Right ventricle myocardium superior (tissue), 1 donor: ENCODE results near the gene DDIT4. TPM values are rescaled to one million over a fixed set of nuclear protein-coding genes. Genes with fewer than 3 reads are reported as not detected.
"Not testable (repeated sequence)": the region's sequence is repeated elsewhere in the genome, so short reads cannot be mapped to it uniquely, and the experiment has no call there.

ENCODE experiments used
- ATAC-seq: fragments of 200-7000 bp; cut with Tn5 transposase; one replicate; pipeline ENCODE4 v1.9.1; 2020; ENCODE audit warnings: mild to moderate bottlenecking; ENCODE audit not compliant: poor library complexity
- DNase-seq: peaks from one replicate; pipeline ENCODE4 v3.0.0-alpha.2; 2020
- intact Hi-C: fragments of 100-400 bp; cut with DNase I; formaldehyde crosslinking; loops from one replicate; pipeline ENCODE4 v1.11.2; 2022
- long read RNA-seq: library from polyadenylated mRNA; unstranded; transcript quantifications from one replicate; pipeline ENCODE4 v2.0.0, GENCODE V29; 2021
- total RNA-seq: library from RNA; stranded (reverse); fragmentation: NEBNext Ultra II Directional; extraction: Animal tissue kit (Norgen Biotek cat#: 25700); gene quantifications from one replicate; pipeline ENCODE4 v1.2.1, GENCODE V29; 2021
- donor health status: DM: no; HTN: yes; CAD: no; lungs with severe emphysema.

The DDIT4 gene, protein sequence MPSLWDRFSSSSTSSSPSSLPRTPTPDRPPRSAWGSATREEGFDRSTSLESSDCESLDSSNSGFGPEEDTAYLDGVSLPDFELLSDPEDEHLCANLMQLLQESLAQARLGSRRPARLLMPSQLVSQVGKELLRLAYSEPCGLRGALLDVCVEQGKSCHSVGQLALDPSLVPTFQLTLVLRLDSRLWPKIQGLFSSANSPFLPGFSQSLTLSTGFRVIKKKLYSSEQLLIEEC
- 54.8 TPM for total RNA-seq
- long read RNA-seq, transcript DDIT4-201 (3 exons, 1,748 nt) = major isoform, 162 of 176 reads
- long read RNA-seq, partial matches to known transcripts = 0 of 176 reads
- long read RNA-seq, other reads (novel, unspliced or antisense) = 12 of 176 reads

- intact Hi-C loops = loop anchor here (2.0 to 10.0 kb wide), 2 partner anchors 51 to 57 kb away; partner anchors contain the start of genes ANAPC16 and ASCC1
- peak; percentile 100 for DNase-seq
- peak; percentile 90 for ATAC-seq
Observed at GRCh38 chr10:72273410-72274212, at the start of gene DDIT4. Gene DDIT4, plus strand, starts transcription at chr10:72273924. Its CDS starts 293 bp downstream, at chr10:72274217.

- intact Hi-C loops, DNase-seq, ATAC-seq: not testable (repeated sequence)
Observed at GRCh38 chr10:72224191-72224590, 49.5 kb upstream of the DDIT4 start.

DNA sequence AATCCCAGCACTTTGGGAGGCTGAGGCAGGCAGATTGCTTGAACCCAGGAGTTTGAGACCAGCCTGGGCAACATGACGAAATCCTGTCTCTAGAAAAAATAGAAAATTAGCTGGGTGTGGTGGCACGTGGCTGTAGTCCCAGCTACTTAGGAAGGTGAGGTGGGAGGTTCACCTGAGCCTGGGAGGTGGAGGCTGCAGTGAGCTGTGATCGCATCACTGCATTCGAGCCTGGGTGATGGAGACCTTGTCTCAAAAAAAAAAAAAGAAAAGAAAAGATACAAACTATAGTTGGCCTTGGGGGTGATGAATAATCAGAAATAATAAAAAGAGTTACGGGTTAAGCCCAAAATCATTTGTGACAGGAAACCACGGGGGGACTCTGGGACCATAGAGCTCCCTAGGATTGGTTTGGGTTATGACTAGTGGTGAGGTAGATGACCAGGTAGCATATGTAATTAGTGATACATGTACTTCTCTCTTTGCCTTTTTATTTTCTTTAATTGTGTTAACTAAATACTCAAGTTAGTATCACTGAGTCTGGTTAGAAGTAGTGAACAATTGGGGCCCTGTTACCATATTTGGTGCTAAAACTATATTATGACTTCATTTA lies 47.2 kb upstream of the DDIT4 start:
- intact Hi-C loops = no loop called here
- ATAC-seq (no peak), DNase-seq (no peak)

DNA sequence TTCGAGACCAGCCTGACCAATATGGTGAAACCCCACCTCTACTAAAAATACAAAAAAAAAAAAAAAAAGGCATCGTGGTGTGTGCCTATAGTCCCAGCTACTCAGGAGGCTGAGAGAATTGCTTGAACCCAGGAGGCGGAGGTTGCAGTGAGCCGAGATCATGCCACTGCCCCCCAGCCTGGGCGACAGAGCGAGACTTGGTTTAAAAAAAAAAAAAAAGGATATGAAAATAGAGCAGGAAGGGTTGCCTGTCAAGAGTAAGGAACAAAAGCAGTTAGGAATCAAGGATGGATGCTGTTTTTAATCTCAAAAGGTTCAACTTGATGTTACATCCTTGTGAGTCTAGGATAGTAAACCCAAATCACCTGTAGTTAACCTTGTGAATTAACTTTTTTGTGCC lies 45.9 kb upstream of the DDIT4 start:
- intact Hi-C loops = no loop called here
- no peak for ATAC-seq
- DNase-seq = no peak

GRCh38 chr10:72228318-72228751 lies 45.4 kb upstream of the DDIT4 start:
- DNase-seq (no peak), ATAC-seq (no peak)
- intact Hi-C loops = no loop called here

DNA sequence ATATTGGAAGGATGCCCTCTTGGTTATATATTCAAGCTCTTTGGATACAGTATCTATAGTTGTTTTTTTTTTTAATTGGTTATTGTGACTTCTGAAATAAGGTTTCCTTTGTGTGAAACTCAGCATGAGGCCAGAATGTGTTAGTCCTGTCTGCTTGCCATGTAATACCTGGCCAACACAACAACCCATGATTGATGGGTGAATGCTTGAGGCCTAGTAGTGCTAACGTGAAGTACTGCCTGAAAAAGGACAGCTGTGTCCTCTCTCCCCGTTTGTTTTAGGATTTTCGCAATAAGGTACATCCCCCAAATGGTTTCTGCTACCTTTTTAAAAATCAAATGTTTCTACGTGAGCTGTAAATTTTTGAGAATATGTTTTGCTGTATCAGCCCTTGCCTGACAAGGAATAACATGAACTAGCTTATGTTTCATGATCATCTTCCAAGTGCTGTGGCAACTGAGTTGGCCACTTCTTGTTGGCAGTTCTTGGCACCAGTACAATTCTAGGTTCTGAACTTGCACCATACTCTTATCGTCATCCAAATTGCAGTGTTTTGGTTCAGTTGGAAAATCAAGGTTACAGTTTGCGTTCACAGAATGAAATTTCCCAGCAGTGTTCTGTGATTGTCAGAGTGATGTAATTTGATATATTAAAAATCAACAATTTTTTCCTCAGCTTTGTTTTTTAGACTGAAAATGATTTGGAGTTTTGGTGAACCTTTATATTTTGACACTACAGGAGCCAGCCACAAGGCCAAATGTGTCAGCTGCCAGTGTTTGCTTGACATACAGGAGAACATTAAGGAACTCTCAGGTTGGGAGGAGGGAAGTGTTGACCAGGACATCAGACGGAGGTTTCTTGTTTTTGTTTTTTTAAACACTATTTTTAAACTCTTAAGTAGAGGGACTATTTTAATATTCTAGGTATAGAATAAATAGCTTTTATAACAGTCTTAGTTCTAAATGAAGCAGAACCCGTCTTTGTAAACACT lies 44.2 kb upstream of the DDIT4 start:
- intact Hi-C loops = no loop called here
- ATAC-seq = peak; percentile 51
- no peak for DNase-seq

GRCh38 chr10:72233621-72234020 lies 40.1 kb upstream of the DDIT4 start:
- intact Hi-C loops = no loop called here
- no peak for ATAC-seq

GRCh38 chr10:72234560-72235095 lies 39.1 kb upstream of the DDIT4 start:
- ATAC-seq (no peak), DNase-seq (no peak)
- intact Hi-C loops = no loop called here

More at GRCh38 chr10:72233621-72234020, 40.1 kb upstream of the DDIT4 start:
- no peak for DNase-seq

DNA sequence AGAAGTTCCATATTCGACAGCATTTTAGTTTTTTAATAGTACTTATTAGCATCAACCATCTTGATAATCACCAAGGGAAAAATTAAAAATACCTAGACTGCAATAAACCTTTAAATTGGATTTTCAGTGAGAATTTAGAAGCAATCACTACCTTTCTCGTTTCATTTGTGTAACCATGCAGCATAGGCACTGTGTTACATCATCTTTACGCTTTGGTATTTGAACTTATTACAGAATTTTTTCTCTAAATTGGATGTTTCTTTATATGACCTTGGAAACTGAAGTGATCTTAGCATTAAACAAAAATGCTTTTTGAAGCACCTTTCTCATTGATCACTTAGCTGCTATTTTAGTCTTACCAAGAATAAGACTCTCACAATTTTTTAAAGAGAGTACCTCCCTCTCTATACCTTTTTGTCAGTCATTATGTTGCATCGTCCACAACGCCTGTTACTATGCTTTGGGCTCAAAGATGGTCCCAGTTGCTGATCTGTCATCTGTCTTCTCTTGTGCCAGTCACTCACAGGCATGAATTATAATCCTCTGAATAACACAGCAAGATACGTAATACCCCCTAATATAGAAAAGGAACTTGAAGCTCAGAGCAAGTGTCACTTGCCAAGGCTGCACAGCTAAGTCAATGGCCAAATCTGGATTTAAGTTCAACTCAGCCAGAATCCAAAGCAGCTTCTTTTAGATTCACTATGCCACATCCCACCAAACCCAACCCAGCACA lies 38.0 kb upstream of the DDIT4 start:
- intact Hi-C loops = no loop called here
- ATAC-seq = peak; percentile 41
- DNase-seq = no peak

GRCh38 chr10:72238392-72239175 lies 35.1 kb upstream of the DDIT4 start:
- no peak for ATAC-seq
- intact Hi-C loops = no loop called here
- DNase-seq = no peak

GRCh38 chr10:72239409-72239808 lies 34.3 kb upstream of the DDIT4 start:
- intact Hi-C loops = no loop called here
- DNase-seq = no peak
- ATAC-seq = no peak

- DNase-seq = no peak
- ATAC-seq = no peak
- intact Hi-C loops = loop anchor here (10.0 kb wide), 1 partner anchor 94 kb away; no protein-coding TSS in a partner anchor
Observed at GRCh38 chr10:72240371-72240770, 33.4 kb upstream of the DDIT4 start.

DNA sequence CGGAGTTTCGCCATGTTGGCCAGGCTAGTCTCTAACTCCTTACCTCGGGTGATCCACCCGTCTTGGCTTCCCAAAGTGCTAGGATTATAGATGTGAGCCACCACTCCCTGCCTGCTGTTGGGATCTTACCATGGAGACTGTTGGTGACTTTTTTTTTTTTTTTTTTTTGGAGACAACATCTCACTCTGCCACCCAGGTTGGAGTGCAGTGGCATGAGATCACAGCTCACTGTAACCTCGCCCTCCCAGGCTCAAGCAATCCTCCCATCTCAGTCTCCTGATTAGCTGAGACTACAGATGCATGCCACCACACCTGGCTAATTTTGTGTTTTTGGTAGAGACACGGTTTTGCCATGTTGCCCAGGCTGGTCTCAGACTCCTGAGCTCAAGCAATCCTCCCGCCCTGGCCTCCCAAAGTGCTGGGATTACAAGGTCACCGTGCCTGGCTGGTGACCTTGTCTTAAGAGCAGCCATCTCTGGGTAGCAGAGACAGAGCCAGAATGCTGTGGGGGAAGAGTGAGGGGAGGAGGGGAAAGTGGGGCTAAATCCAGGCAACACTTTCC lies 32.0 kb upstream of the DDIT4 start:
- DNase-seq (no peak), ATAC-seq (no peak)
- intact Hi-C loops = loop anchor here (10.0 kb wide), 1 partner anchor 93 kb away; no protein-coding TSS in a partner anchor

DNA sequence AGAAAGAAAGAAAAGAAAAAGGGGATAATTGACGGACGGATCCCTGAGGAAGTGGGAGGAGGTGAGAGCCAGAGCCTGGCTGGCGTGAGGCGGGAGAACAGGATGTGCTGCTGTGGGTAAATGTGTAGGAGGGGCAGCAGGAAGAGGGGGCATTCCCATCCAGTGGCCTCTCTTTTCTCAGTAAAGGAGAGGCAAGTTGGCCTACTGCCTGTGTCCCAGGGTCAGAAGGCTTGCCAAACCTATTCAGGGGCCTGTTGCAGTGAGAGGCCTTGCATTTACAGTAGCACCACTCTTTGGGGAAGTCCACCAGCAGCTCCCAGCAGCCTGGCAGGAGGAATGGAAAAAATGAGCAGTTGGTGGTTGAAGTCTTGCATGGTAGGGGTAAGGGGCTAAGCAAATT lies 31.0 kb upstream of the DDIT4 start:
- intact Hi-C loops = loop anchor here (10.0 kb wide), 1 partner anchor 92 kb away; no protein-coding TSS in a partner anchor
- peak; percentile 60 for ATAC-seq
- DNase-seq = peak; percentile 87

DNA sequence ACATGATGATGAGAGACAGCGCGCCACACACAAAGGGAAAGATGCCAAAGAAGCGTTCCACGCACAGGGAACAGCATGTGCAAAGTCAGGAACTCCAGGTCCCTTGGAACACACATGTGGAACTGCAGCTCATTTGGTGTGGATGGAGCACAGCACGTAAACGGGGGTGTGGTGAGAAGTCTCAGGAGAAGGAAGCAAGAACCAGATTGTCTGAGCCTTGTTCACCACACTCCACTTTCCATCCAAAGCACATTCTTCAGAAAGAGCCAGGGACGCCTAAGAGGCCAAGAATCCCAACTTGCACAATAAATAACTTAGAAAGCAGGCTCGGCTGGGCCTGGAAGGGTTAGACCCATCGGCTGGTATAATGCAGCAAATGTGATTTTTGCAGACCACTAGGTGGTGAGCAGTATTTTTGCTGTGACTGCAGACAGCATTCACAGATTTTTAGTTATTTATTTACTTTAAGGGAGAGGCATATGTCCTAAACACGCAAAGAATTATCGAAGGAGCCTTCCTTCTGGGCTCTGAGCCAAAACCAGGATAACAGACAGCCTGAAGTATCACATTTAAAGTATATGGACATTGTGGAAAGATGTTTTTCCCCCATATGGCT lies 29.8 kb upstream of the DDIT4 start:
- ATAC-seq (peak; percentile 47), DNase-seq (peak; percentile 74)
- intact Hi-C loops = loop anchor here (10.0 kb wide), 1 partner anchor 91 kb away; no protein-coding TSS in a partner anchor
